Small intestine (tissue), 7 donors: ENCODE measurements around the gene FAM25A. TPM values are rescaled to one million over a fixed set of nuclear protein-coding genes. Genes with fewer than 3 reads are reported as not detected.

Experiments used
- DNase-seq, 2 donors: peaks; one replicate each; pipeline versions ENCODE4 v3.0.0 to v3.0.0-alpha.2; 2013
- FAIRE-seq: peaks from 2 replicates; lab custom pipeline; 2012; peaks lifted over from hg19 to GRCh38; lab: Jason Lieb, UNC
- H3K27ac ChIP-seq, 3 donors: one replicate each; pipeline ENCODE4 v1.5.1; 2013; ENCODE audit warnings: low read length in 2 of 3, mild to moderate bottlenecking in 2 of 3, control low read depth in 1 of 3, inconsistent platforms in 1 of 3, low read depth in 1 of 3, moderate library complexity in 1 of 3
- H3K27me3 ChIP-seq, 3 donors: one replicate each; pipeline ENCODE4 v1.6.1; 2013; ENCODE audit warnings: low read length in 3 of 3, inconsistent platforms in 1 of 3; ENCODE audit not compliant: control insufficient read depth in 3 of 3, insufficient read depth in 3 of 3
- H3K36me3 ChIP-seq, 3 donors: one replicate each; pipeline ENCODE4 v1.6.1; 2013; ENCODE audit warnings: low read length in 3 of 3, inconsistent platforms in 1 of 3, low read depth in 1 of 3, mild to moderate bottlenecking in 1 of 3, moderate library complexity in 1 of 3; ENCODE audit not compliant: control insufficient read depth in 3 of 3, insufficient read depth in 2 of 3
- H3K4me1 ChIP-seq, 3 donors: one replicate each; pipeline ENCODE4 v1.6.1; 2013; ENCODE audit warnings: low read length in 2 of 3, inconsistent platforms in 1 of 3, low read depth in 1 of 3, mild to moderate bottlenecking in 1 of 3, moderate library complexity in 1 of 3; ENCODE audit not compliant: control insufficient read depth in 3 of 3, insufficient read depth in 2 of 3
- H3K4me3 ChIP-seq, 3 donors: one replicate each; pipeline ENCODE4 v1.5.1; 2013; ENCODE audit warnings: low read length in 3 of 3, control low read depth in 1 of 3, inconsistent platforms in 1 of 3, low read depth in 1 of 3, mild to moderate bottlenecking in 1 of 3, moderate library complexity in 1 of 3
- H3K9me3 ChIP-seq, 2 donors: one replicate each; pipeline ENCODE4 v1.6.1; 2013; ENCODE audit warnings: low read depth in 1 of 2, low read length in 1 of 2; ENCODE audit not compliant: control insufficient read depth in 2 of 2, insufficient read depth in 1 of 2
- WGBS, 3 donors: extraction: QIAGEN DNeasy Blood & Tissue Kit; methylation state at CpG; one replicate each; pipeline ENCODE4 v1.1.7; 2013; 5-methylcytosine and 5-hydroxymethylcytosine counted together
- polyA plus RNA-seq, 4 donors: library from polyadenylated mRNA; stranded (reverse) in 3 of 4; unstranded in 1 of 4; fragments of 200-250 nt in 3 of 4; fragments of 120-200 nt in 1 of 4; gene quantifications; one replicate each; pipeline versions ENCODE4 v1.2.1 to v1.2.3, GENCODE V29; 2013
- donor health status: healthy with polysubstance abuse.
- donor health status: control.
- donor health status: control.
- donor health status: Bipolar disorder and iron deficiency.
- donor health status: healthy.

FAM25A gene
- polyA plus RNA-seq, 4 donors = not detected

- no peak for FAIRE-seq
- DNase-seq = no peak
- Histone ChIP-seq H3K4me3 (no peak overlapping the region), H3K36me3 (peaks cover 20 to 47% (median 21%) of the 10 kb centered on the region in 3 donors), H3K9me3 (no peaks in the 10 kb centered on the region), H3K4me1 (no peaks in the 10 kb centered on the region), H3K27ac (no peak overlapping the region), H3K27me3 (no peaks in the 10 kb centered on the region)
- WGBS, 3 donors = 97 to 99% (median 98%) methylated on average over 1 of the region's 1 CpG
These were observed 39.3 kb downstream of the FAM25A start for GRCh38 chr10:87059401-87059800.

GRCh38 chr10:87060280-87060928 lies 40.3 kb downstream of the FAM25A start:
- WGBS, 3 donors = 91 to 93% (median 93%) methylated on average over 6 of the region's 6 CpGs
- Histone ChIP-seq H3K36me3 (peaks cover 11 to 47% (median 17%) of the 10 kb centered on the region in 3 donors), H3K27me3 (no peaks in the 10 kb centered on the region)

DNA sequence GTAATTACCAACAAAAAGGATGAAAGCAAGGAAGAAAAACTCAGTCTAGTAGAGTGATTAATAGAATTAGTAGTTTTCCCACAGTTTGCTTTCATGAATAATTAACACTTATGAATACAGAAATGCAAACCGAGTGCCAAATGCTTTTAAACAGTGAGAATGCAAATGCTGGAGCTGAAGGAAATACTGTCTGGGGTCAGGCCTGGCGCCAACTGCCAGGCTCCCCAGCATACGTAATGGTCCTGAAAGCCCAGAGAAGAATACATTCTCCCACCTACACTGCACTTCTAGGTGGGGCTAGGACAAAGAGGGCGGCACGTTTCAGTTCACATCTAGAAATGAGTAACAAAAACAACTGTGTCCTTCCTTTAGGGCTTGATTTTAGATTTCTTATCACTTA lies 44.6 kb downstream of the FAM25A start:
- H3K4me1 ChIP-seq = peaks cover 0 to 15% (median 3%) of the 10 kb centered on the region in 3 donors
- no peak overlapping the region for H3K27ac ChIP-seq
- DNase-seq (no peak), FAIRE-seq (no peak)
- H3K4me3 ChIP-seq = no peak overlapping the region
- no peaks in the 10 kb centered on the region for H3K9me3 ChIP-seq
- peaks cover 12 to 49% (median 18%) of the 10 kb centered on the region in 3 donors for H3K36me3 ChIP-seq
- WGBS, 3 donors = 76 to 87% (median 82%) methylated on average over 5 of the region's 5 CpGs
- no peaks in the 10 kb centered on the region for H3K27me3 ChIP-seq

More at GRCh38 chr10:87060280-87060928, 40.3 kb downstream of the FAM25A start:
- Histone ChIP-seq H3K27ac (no peak overlapping the region), H3K4me3 (no peak overlapping the region), H3K9me3 (no peaks in the 10 kb centered on the region), H3K4me1 (no peaks in the 10 kb centered on the region)
- FAIRE-seq = no peak
- DNase-seq = no peak

GRCh38 chr10:87066178-87066577 lies 46.1 kb downstream of the FAM25A start:
- H3K36me3 ChIP-seq = peaks cover 8 to 51% (median 11%) of the 10 kb centered on the region in 3 donors
- WGBS, 3 donors = 86 to 93% (median 91%) methylated on average over 2 of the region's 2 CpGs
- H3K27me3 ChIP-seq = no peaks in the 10 kb centered on the region
- H3K9me3 ChIP-seq = no peaks in the 10 kb centered on the region
- H3K4me3 ChIP-seq = no peak overlapping the region
- no peak for FAIRE-seq
- DNase-seq = peak; percentile 53 to 64
- peaks cover 0 to 15% (median 3%) of the 10 kb centered on the region in 3 donors for H3K4me1 ChIP-seq
- H3K27ac ChIP-seq = no peak overlapping the region

- H3K36me3 ChIP-seq = peaks cover 4 to 45% (median 11%) of the 10 kb centered on the region in 3 donors
- H3K9me3 ChIP-seq = no peaks in the 10 kb centered on the region
- DNase-seq = no peak
- H3K4me3 ChIP-seq = no peak overlapping the region
- no peaks in the 10 kb centered on the region for H3K27me3 ChIP-seq
- 95 to 100% (median 97%) methylated on average over 1 of the region's 1 CpG for WGBS, 3 donors
- H3K4me1 ChIP-seq = peaks cover 0 to 15% (median 3%) of the 10 kb centered on the region in 3 donors
- no peak overlapping the region for H3K27ac ChIP-seq
- no peak for FAIRE-seq
These were observed 46.8 kb downstream of the FAM25A start for GRCh38 chr10:87066865-87067264.

DNA sequence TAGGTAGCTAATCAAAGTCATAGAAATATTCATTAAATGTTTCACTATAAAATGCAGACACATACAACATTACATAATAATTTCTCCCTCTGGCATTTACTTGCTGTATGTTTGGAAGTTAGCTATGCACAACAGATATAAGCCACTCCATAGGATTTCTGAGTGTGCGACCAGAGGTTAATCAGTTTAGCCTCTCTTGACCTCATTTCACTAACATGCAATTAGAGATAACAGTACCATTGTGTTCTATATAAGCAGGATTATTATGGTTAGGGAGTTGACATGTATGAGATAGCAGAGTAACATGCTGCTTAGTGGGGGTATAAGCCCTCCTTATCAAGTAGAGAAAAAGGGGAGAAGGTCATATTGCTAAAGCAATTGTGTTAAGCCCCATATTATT lies 48.2 kb downstream of the FAM25A start:
- Histone ChIP-seq H3K27ac (no peak overlapping the region), H3K27me3 (no peaks in the 10 kb centered on the region), H3K9me3 (no peaks in the 10 kb centered on the region), H3K4me3 (no peak overlapping the region), H3K4me1 (peaks cover 0 to 15% (median 3%) of the 10 kb centered on the region in 3 donors), H3K36me3 (peaks cover 4 to 46% (median 9%) of the 10 kb centered on the region in 3 donors)
- WGBS, 3 donors = 19 to 66% (median 44%) methylated on average over 1 of the region's 1 CpG
- no peak for FAIRE-seq
- DNase-seq = peak in 1 of 2 donors; percentile 64

- DNase-seq (peak in 1 of 2 donors; percentile 69), FAIRE-seq (peak; percentile 65)
- H3K4me3 ChIP-seq = no peak overlapping the region
- WGBS, 3 donors = 10 to 54% (median 46%) methylated on average over 2 of the region's 2 CpGs
- H3K9me3 ChIP-seq = no peaks in the 10 kb centered on the region
- no peak overlapping the region for H3K27ac ChIP-seq
- no peaks in the 10 kb centered on the region for H3K27me3 ChIP-seq
- peaks cover 3 to 38% (median 9%) of the 10 kb centered on the region in 3 donors for H3K36me3 ChIP-seq
- H3K4me1 ChIP-seq = peaks cover 0 to 3% (median under 1%) of the 10 kb centered on the region in 3 donors
These were observed 52.4 kb downstream of the FAM25A start for GRCh38 chr10:87072449-87072848.
